A549 treated with CpdA at 1 μM for 4 hours (cell line): Measurements from ENCODE around the gene OPN1MW3. TPM values are rescaled to one million over a fixed set of nuclear protein-coding genes. Genes with fewer than 3 reads are reported as not detected.

ENCODE experiments used
- total RNA-seq: library from RNA; stranded (reverse); fragments of 200-300 nt; extraction: Qiagen RNA extraction; gene quantifications from 5 replicates; pipeline ENCODE4 v1.2.3, GENCODE V29; 2022; ENCODE audit warnings: low read depth

OPN1MW3 gene
- total RNA-seq: not detected in 5 replicates

GRCh38 chrX:154257282-154257681, at the start of gene OPN1MW3:
OPN1MW3 (plus strand) TSS chrX:154257582; CDS start chrX:154257620, 38 bp downstream.

GRCh38 chrX:154219456-154219855, 37.9 kb upstream of the OPN1MW3 start, which contains the start of gene OPN1MW2:
OPN1MW2 (plus strand) TSS chrX:154219756; CDS start chrX:154219816, 60 bp downstream.

GRCh38 chrX:154294791-154295574, 37.6 kb downstream of the OPN1MW3 start, which contains the start of gene TEX28:
TEX28 (minus strand) TSS chrX:154295124; CDS start chrX:154292117, 3,007 bp downstream.

GRCh38 chrX:154295664-154296310, 38.4 kb downstream of the OPN1MW3 start, which contains the start of gene TKTL1:
TKTL1 (plus strand) TSS chrX:154295795; CDS start chrX:154295860, 65 bp downstream.

Other genes with a start within 250 kb of the OPN1MW3 start
- 185 to 227 TPM (median 213 TPM) in 5 replicates for gene IRAK1, start 237.7 kb upstream of the OPN1MW3 start, total RNA-seq
- gene MECP2, start 159.9 kb upstream of the OPN1MW3 start, total RNA-seq: 17.0 to 20.7 TPM (median 20.1 TPM) in 5 replicates
- not detected in 5 replicates for gene OPN1LW, start 113.3 kb upstream of the OPN1MW3 start, total RNA-seq
- not detected in 5 replicates for gene OPN1MW, start 75.0 kb upstream of the OPN1MW3 start, total RNA-seq
- not detected in 5 replicates for gene OPN1MW2, start 37.8 kb upstream of the OPN1MW3 start, total RNA-seq
- not detected in 5 replicates for gene TEX28, start 37.5 kb downstream of the OPN1MW3 start, total RNA-seq
- 0.10 to 0.23 TPM in 2 of 5 replicates, not detected in the others for gene TKTL1, start 38.2 kb downstream of the OPN1MW3 start, total RNA-seq
- gene FLNA, start 117.1 kb downstream of the OPN1MW3 start, total RNA-seq: 1,432 to 1,768 TPM (median 1,617 TPM) in 5 replicates
- gene EMD, start 121.7 kb downstream of the OPN1MW3 start, total RNA-seq: 114 to 166 TPM (median 150 TPM) in 5 replicates
- 5,322 to 5,614 TPM (median 5,495 TPM) in 5 replicates for gene RPL10, start 140.8 kb downstream of the OPN1MW3 start, total RNA-seq
- 24.8 to 33.0 TPM (median 25.7 TPM) in 5 replicates for gene DNASE1L1, start 151.7 kb downstream of the OPN1MW3 start, total RNA-seq
- 29.2 to 38.1 TPM (median 37.3 TPM) in 5 replicates for gene TAFAZZIN, start 154.0 kb downstream of the OPN1MW3 start, total RNA-seq
- gene ATP6AP1, start 171.1 kb downstream of the OPN1MW3 start, total RNA-seq: 74.5 to 108 TPM (median 106 TPM) in 5 replicates
- gene GDI1, start 179.6 kb downstream of the OPN1MW3 start, total RNA-seq: 87.3 to 107 TPM (median 98.1 TPM) in 5 replicates
- gene FAM50A, start 186.6 kb downstream of the OPN1MW3 start, total RNA-seq: 105 to 122 TPM (median 115 TPM) in 5 replicates
- gene PLXNA3, start 200.7 kb downstream of the OPN1MW3 start, total RNA-seq: 9.0 to 14.6 TPM (median 13.0 TPM) in 5 replicates
- 43.3 to 74.7 TPM (median 68.4 TPM) in 5 replicates for gene LAGE3, start 221.7 kb downstream of the OPN1MW3 start, total RNA-seq
- gene UBL4A, start 229.0 kb downstream of the OPN1MW3 start, total RNA-seq: 63.2 to 69.4 TPM (median 68.0 TPM) in 5 replicates
- gene SLC10A3, start 233.0 kb downstream of the OPN1MW3 start, total RNA-seq: 29.4 to 44.2 TPM (median 40.5 TPM) in 5 replicates